CD8-positive, alpha-beta memory T cell (primary cell): ENCODE data around the gene KCNH4. TPM values are rescaled to one million over a fixed set of nuclear protein-coding genes. Genes with fewer than 3 reads are reported as not detected.
"Not testable (repeated sequence)": the region's sequence is repeated elsewhere in the genome, so short reads cannot be mapped to it uniquely, and the experiment has no call there.

ENCODE experiments used
- CTCF ChIA-PET: fragments of 350-600 bp; sonication (Branson Sonifier 250); formaldehyde crosslinking; loops from one replicate; lab custom pipeline; 2021; ENCODE audit warnings: antibody characterized with exemption; lab: Charles Lee
- POLR2A ChIA-PET: fragments of 350-600 bp; sonication (Branson Sonifier 250); formaldehyde crosslinking; loops from one replicate; lab custom pipeline; 2021; ENCODE audit warnings: antibody characterized with exemption; lab: Charles Lee
- DNase-seq, 5 donors: peaks; one replicate each; pipeline versions ENCODE4 v3.0.0 to v3.0.0-alpha.2; 2020 to 2022; ENCODE audit warnings: mixed read lengths in 1 of 5
- H3K27ac ChIP-seq: one replicate; pipeline ENCODE4 v1.7.0; 2013; ENCODE audit warnings: low read depth, mild to moderate bottlenecking, low read length, moderate library complexity
- H3K27me3 ChIP-seq: 2 replicates; pipeline ENCODE4 v1.7.0; 2013; ENCODE audit warnings: low read length, mild to moderate bottlenecking; ENCODE audit not compliant: insufficient read depth, poor library complexity, severe bottlenecking
- H3K36me3 ChIP-seq: 2 replicates; pipeline ENCODE4 v1.7.0; 2013; ENCODE audit warnings: mild to moderate bottlenecking, low read length, moderate library complexity; ENCODE audit not compliant: insufficient read depth
- H3K4me1 ChIP-seq: 2 replicates; pipeline ENCODE4 v1.7.0; 2013; ENCODE audit warnings: mild to moderate bottlenecking, low read length, moderate library complexity; ENCODE audit not compliant: insufficient read depth
- H3K4me3 ChIP-seq: 2 replicates; pipeline ENCODE4 v1.7.0; 2013; ENCODE audit warnings: mild to moderate bottlenecking, low read length
- H3K9me3 ChIP-seq: 2 replicates; pipeline ENCODE4 v1.7.0; 2013; ENCODE audit warnings: mild to moderate bottlenecking, low read length
- H3K27ac Mint-ChIP-seq, 8 donors: one replicate each; pipeline ENCODE4 v1.8.0; 2020 to 2021; ENCODE audit warnings: mixed read lengths in 8 of 8, mild to moderate bottlenecking in 6 of 8, inconsistent platforms in 3 of 8, moderate library complexity in 3 of 8
- H3K27me3 Mint-ChIP-seq, 2 donors: one replicate each; pipeline ENCODE4 v1.8.0; 2020 to 2021; ENCODE audit warnings: mixed read lengths in 2 of 2, mild to moderate bottlenecking in 1 of 2, moderate library complexity in 1 of 2
- H3K36me3 Mint-ChIP-seq, 3 donors: one replicate each; pipeline ENCODE4 v1.8.0; 2020 to 2021; ENCODE audit warnings: mixed read lengths in 3 of 3, inconsistent platforms in 1 of 3, mild to moderate bottlenecking in 1 of 3
- H3K4me1 Mint-ChIP-seq, 3 donors: one replicate each; pipeline ENCODE4 v1.8.0; 2020 to 2021; ENCODE audit warnings: mixed read lengths in 3 of 3, inconsistent platforms in 1 of 3, mild to moderate bottlenecking in 1 of 3
- H3K4me3 Mint-ChIP-seq, 7 donors: one replicate each; pipeline ENCODE4 v1.8.0; 2020 to 2021; ENCODE audit warnings: mixed read lengths in 7 of 7, mild to moderate bottlenecking in 6 of 7, moderate library complexity in 4 of 7, inconsistent platforms in 2 of 7
- H3K9me3 Mint-ChIP-seq, 5 donors: one replicate each; pipeline ENCODE4 v1.8.0; 2020 to 2022; ENCODE audit warnings: mixed read lengths in 5 of 5, mild to moderate bottlenecking in 3 of 5, moderate library complexity in 2 of 5, inconsistent platforms in 1 of 5
- polyA plus RNA-seq: library from polyadenylated mRNA; unstranded; fragments of 300-500 nt; fragmentation: Illumina TruSeq; gene quantifications from one replicate; pipeline ENCODE4 v1.2.3, GENCODE V29; 2021
- total RNA-seq, 2 experiments: library from RNA; stranded (reverse); gene quantifications; one replicate each; pipeline ENCODE4 v1.2.3, GENCODE V29; 2021

The KCNH4 gene
- total and polyA plus RNA-seq, 3 experiments from 2014 or later = 1.5 to 1.7 TPM; not detected in 1

- H3K4me3 ChIP-seq, H3K27me3 Mint-ChIP-seq, H3K9me3 Mint-ChIP-seq, H3K27ac ChIP-seq, H3K27me3 ChIP-seq, CTCF ChIA-PET, H3K9me3 ChIP-seq, H3K4me1 Mint-ChIP-seq, H3K27ac Mint-ChIP-seq, H3K4me1 ChIP-seq, H3K4me3 Mint-ChIP-seq, DNase-seq, POLR2A ChIA-PET: not testable (repeated sequence)
- peaks cover 54% of the 10 kb centered on the region for H3K36me3 ChIP-seq
- H3K36me3 Mint-ChIP-seq = peaks cover 7 to 83% (median 22%) of the 10 kb centered on the region in 3 donors
Measured at GRCh38 chr17:42219280-42219679, 38.3 kb upstream of the KCNH4 start.

GRCh38 chr17:42214156-42214555, 33.2 kb upstream of the KCNH4 start:
- POLR2A ChIA-PET = no interaction called here
- Histone ChIP-seq H3K27me3 (no peaks in the 10 kb centered on the region), H3K4me3 (no peak overlapping the region), H3K27ac (no peak overlapping the region), H3K36me3 (peaks cover 60% of the 10 kb centered on the region), H3K4me1 (no peaks in the 10 kb centered on the region), H3K9me3 (no peaks in the 10 kb centered on the region)
- Mint-ChIP-seq H3K4me3 (no peak overlapping the region), H3K27ac (peak overlapping the region in 3 of 8 donors; percentile 17 to 76 (median 57)), H3K9me3 (no peaks in the 10 kb centered on the region), H3K36me3 (peaks cover 7 to 86% (median 27%) of the 10 kb centered on the region in 3 donors), H3K27me3 (no peaks in the 10 kb centered on the region), H3K4me1 (no peaks in the 10 kb centered on the region)
- CTCF ChIA-PET = no interaction called here
- DNase-seq = no peak

GRCh38 chr17:42212382-42212781, 31.4 kb upstream of the KCNH4 start:
- DNase-seq = no peak
- peak overlapping the region in 1 of 8 donors; percentile 39 for H3K27ac Mint-ChIP-seq
- Histone ChIP-seq H3K9me3 (no peaks in the 10 kb centered on the region), H3K4me3 (no peak overlapping the region), H3K27ac (no peak overlapping the region), H3K4me1 (no peaks in the 10 kb centered on the region), H3K36me3 (peaks cover 60% of the 10 kb centered on the region), H3K27me3 (no peaks in the 10 kb centered on the region)
- no peak overlapping the region for H3K4me3 Mint-ChIP-seq
- ChIA-PET CTCF (interaction anchor here (0.8 to 2.0 kb wide), 2 partner anchors 10 to 12 kb away, joined by 3 to 8 read pairs; no protein-coding TSS in a partner anchor), POLR2A (no interaction called here)
- no peaks in the 10 kb centered on the region for H3K4me1 Mint-ChIP-seq
- H3K27me3 Mint-ChIP-seq = no peaks in the 10 kb centered on the region
- peaks cover 6 to 82% (median 22%) of the 10 kb centered on the region in 3 donors for H3K36me3 Mint-ChIP-seq
- H3K9me3 Mint-ChIP-seq = no peaks in the 10 kb centered on the region

GRCh38 chr17:42211921-42212341, 31.0 kb upstream of the KCNH4 start:
- H3K27me3 Mint-ChIP-seq, H3K4me3 ChIP-seq, H3K9me3 ChIP-seq, H3K4me1 ChIP-seq, H3K27me3 ChIP-seq, H3K4me3 Mint-ChIP-seq, H3K27ac Mint-ChIP-seq, DNase-seq, H3K9me3 Mint-ChIP-seq, H3K27ac ChIP-seq, H3K4me1 Mint-ChIP-seq, POLR2A ChIA-PET: not testable (repeated sequence)
- CTCF ChIA-PET = interaction anchor here (0.8 to 2.0 kb wide), 2 partner anchors 10 to 11 kb away, joined by 3 to 8 read pairs; no protein-coding TSS in a partner anchor
- peaks cover 1 to 82% (median 20%) of the 10 kb centered on the region in 3 donors for H3K36me3 Mint-ChIP-seq
- H3K36me3 ChIP-seq = peaks cover 59% of the 10 kb centered on the region

- no peak for DNase-seq
- Histone ChIP-seq H3K4me1 (no peaks in the 10 kb centered on the region), H3K9me3 (no peaks in the 10 kb centered on the region), H3K4me3 (no peak overlapping the region), H3K36me3 (peaks cover 45% of the 10 kb centered on the region), H3K27ac (no peak overlapping the region), H3K27me3 (no peaks in the 10 kb centered on the region)
- Mint-ChIP-seq H3K9me3 (no peaks in the 10 kb centered on the region), H3K4me3 (no peak overlapping the region), H3K4me1 (no peaks in the 10 kb centered on the region), H3K27ac (no peak overlapping the region), H3K27me3 (no peaks in the 10 kb centered on the region), H3K36me3 (peaks cover 0 to 81% (median 18%) of the 10 kb centered on the region in 3 donors)
- ChIA-PET CTCF (interaction anchor here (1.8 to 1.9 kb wide), 2 partner anchors 12 to 39 kb away, joined by 3 read pairs; no protein-coding TSS in a partner anchor), POLR2A (no interaction called here)
Measured at GRCh38 chr17:42210046-42210445, 29.1 kb upstream of the KCNH4 start.

- H3K4me1 ChIP-seq, H3K9me3 Mint-ChIP-seq, H3K4me3 ChIP-seq, H3K9me3 ChIP-seq, H3K4me1 Mint-ChIP-seq, POLR2A ChIA-PET, H3K27me3 ChIP-seq, CTCF ChIA-PET, H3K4me3 Mint-ChIP-seq, DNase-seq, H3K27me3 Mint-ChIP-seq, H3K27ac ChIP-seq: not testable (repeated sequence)
- Mint-ChIP-seq H3K27ac (peak overlapping the region in 2 of 8 donors; percentile 29 to 87), H3K36me3 (peaks cover 0 to 89% (median 23%) of the 10 kb centered on the region in 3 donors)
- H3K36me3 ChIP-seq = peaks cover 57% of the 10 kb centered on the region
Measured at GRCh38 chr17:42206153-42206612, 25.2 kb upstream of the KCNH4 start.

- H3K4me1 Mint-ChIP-seq = no peaks in the 10 kb centered on the region
- H3K36me3 Mint-ChIP-seq = peaks cover 0 to 89% (median 24%) of the 10 kb centered on the region in 3 donors
- Histone ChIP-seq H3K36me3 (peaks cover 41% of the 10 kb centered on the region), H3K9me3 (no peaks in the 10 kb centered on the region), H3K27ac (no peak overlapping the region), H3K27me3 (no peaks in the 10 kb centered on the region), H3K4me1 (no peaks in the 10 kb centered on the region), H3K4me3 (no peak overlapping the region)
- peaks cover 0 to 1% of the 10 kb centered on the region in 2 donors for H3K27me3 Mint-ChIP-seq
- no peak overlapping the region for H3K4me3 Mint-ChIP-seq
- POLR2A ChIA-PET = no interaction called here
- peak overlapping the region in 2 of 8 donors; percentile 55 to 82 for H3K27ac Mint-ChIP-seq
- DNase-seq = no peak
- CTCF ChIA-PET = no interaction called here
- no peaks in the 10 kb centered on the region for H3K9me3 Mint-ChIP-seq
Measured at GRCh38 chr17:42203354-42203753, 22.4 kb upstream of the KCNH4 start.

GRCh38 chr17:42202696-42203095, 21.8 kb upstream of the KCNH4 start:
- no peaks in the 10 kb centered on the region for H3K27me3 ChIP-seq
- Mint-ChIP-seq H3K9me3 (no peaks in the 10 kb centered on the region), H3K27me3 (peaks cover 0 to 1% of the 10 kb centered on the region in 2 donors), H3K36me3 (peaks cover 0 to 88% (median 24%) of the 10 kb centered on the region in 3 donors), H3K4me1 (no peaks in the 10 kb centered on the region), H3K27ac (peak overlapping the region in 2 of 8 donors; percentile 40 to 91), H3K4me3 (no peak overlapping the region)
- H3K9me3 ChIP-seq = no peaks in the 10 kb centered on the region
- ChIA-PET CTCF (no interaction called here), POLR2A (no interaction called here)
- no peak overlapping the region for H3K4me3 ChIP-seq
- DNase-seq = no peak
- H3K4me1 ChIP-seq = no peaks in the 10 kb centered on the region
- peaks cover 41% of the 10 kb centered on the region for H3K36me3 ChIP-seq
- H3K27ac ChIP-seq = no peak overlapping the region
